GM23338 (cell line): ENCODE data around the gene NDC1.

ENCODE experiments used
- TF ChIP-seq, protein P1 (sequence below), 2 experiments: fragments of 200-600 bp in 1 of 2; sonication (generic) in 1 of 2; conservative IDR thresholded peaks; 2 replicates each; pipeline versions ENCODE4 v1.5.1 to v1.6.1; 2016 to 2017; ENCODE audit warnings: antibody characterized with exemption in 2 of 2, low read depth in 2 of 2, mild to moderate bottlenecking in 2 of 2, moderate library complexity in 1 of 2
- TF ChIP-seq, protein P2 (sequence below): IDR thresholded peaks from 2 replicates; pipeline ENCODE4 v1.6.1; 2016; ENCODE audit warnings: antibody characterized with exemption

DNA sequence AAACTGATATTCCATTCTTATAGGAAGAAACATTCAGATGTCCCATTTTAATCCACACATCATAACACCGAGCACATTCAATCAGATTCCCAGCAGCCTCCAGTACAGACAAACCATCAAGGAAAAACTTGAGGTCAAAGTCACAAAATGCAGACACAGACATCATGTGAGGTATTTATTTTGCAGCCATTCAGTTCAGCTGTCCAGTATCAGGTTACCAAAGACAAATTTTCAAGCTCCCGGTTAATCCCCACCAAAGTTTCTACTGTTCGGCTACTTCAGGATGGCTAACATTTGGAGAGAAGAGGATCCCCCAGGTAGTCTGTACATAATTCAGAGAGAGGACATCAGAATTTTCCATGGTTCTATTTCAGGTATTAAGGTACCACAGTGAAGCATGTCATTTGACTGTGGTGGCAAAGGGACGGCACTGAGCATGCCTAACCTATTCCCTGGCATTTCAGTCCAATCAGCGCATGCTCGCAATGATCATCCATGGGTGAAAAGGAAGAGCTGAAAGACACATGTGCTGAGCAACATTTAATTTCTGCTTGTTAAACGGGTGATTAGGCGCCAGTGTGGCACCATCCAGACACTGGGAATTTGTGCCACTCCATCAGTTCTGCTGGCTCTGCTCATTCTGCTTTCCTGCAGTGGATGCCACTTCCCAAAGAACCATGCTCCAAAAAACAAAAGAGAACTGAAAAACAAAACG lies 13.6 kb upstream of the NDC1 start:
- TF ChIP-seq, protein P1, sequence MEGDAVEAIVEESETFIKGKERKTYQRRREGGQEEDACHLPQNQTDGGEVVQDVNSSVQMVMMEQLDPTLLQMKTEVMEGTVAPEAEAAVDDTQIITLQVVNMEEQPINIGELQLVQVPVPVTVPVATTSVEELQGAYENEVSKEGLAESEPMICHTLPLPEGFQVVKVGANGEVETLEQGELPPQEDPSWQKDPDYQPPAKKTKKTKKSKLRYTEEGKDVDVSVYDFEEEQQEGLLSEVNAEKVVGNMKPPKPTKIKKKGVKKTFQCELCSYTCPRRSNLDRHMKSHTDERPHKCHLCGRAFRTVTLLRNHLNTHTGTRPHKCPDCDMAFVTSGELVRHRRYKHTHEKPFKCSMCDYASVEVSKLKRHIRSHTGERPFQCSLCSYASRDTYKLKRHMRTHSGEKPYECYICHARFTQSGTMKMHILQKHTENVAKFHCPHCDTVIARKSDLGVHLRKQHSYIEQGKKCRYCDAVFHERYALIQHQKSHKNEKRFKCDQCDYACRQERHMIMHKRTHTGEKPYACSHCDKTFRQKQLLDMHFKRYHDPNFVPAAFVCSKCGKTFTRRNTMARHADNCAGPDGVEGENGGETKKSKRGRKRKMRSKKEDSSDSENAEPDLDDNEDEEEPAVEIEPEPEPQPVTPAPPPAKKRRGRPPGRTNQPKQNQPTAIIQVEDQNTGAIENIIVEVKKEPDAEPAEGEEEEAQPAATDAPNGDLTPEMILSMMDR (conservative IDR thresholded peaks at IDR 0.05; ENCODE audit: low read depth in 2 of 2): no peak
- TF ChIP-seq, protein P2, sequence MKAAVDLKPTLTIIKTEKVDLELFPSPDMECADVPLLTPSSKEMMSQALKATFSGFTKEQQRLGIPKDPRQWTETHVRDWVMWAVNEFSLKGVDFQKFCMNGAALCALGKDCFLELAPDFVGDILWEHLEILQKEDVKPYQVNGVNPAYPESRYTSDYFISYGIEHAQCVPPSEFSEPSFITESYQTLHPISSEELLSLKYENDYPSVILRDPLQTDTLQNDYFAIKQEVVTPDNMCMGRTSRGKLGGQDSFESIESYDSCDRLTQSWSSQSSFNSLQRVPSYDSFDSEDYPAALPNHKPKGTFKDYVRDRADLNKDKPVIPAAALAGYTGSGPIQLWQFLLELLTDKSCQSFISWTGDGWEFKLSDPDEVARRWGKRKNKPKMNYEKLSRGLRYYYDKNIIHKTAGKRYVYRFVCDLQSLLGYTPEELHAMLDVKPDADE: no peak
